WTC11 (cell line): ENCODE measurements around the gene CRB1.

Source experiments
- ATF6 ChIP-seq: sonication (generic); formaldehyde crosslinking; IDR thresholded peaks from 2 replicates; pipeline ENCODE4 v1.8.1; 2023; ENCODE audit warnings: mild to moderate bottlenecking, missing genetic modification reagents
- KAT7 ChIP-seq: sonication (generic); formaldehyde crosslinking; IDR thresholded peaks from 2 replicates; pipeline ENCODE4 v1.8.1; 2023; ENCODE audit warnings: missing genetic modification reagents, mild to moderate bottlenecking, borderline replicate concordance
- NR3C1 ChIP-seq: sonication (generic); formaldehyde crosslinking; conservative IDR thresholded peaks from 2 replicates; pipeline ENCODE4 v1.8.1; 2023; ENCODE audit warnings: low read depth, mild to moderate bottlenecking, missing genetic modification reagents
- TEAD4 ChIP-seq: sonication (generic); formaldehyde crosslinking; IDR thresholded peaks from 2 replicates; pipeline ENCODE4 v1.8.0; 2022; ENCODE audit warnings: mild to moderate bottlenecking, missing genetic modification reagents
- TP53 ChIP-seq: sonication (generic); formaldehyde crosslinking; IDR thresholded peaks from 2 replicates; pipeline ENCODE4 v1.8.1; 2023; ENCODE audit warnings: mild to moderate bottlenecking, missing genetic modification reagents
- ZNF263 ChIP-seq: sonication (generic); formaldehyde crosslinking; IDR thresholded peaks from 2 replicates; pipeline ENCODE4 v1.8.1; 2022; ENCODE audit warnings: low read depth, mild to moderate bottlenecking, moderate library complexity, missing genetic modification reagents
- TF ChIP-seq, protein P1 (sequence below): fragments of 200-600 bp; IDR thresholded peaks from 2 replicates; pipeline ENCODE4 v1.8.0; 2022; ENCODE audit warnings: antibody characterized with exemption
- TF ChIP-seq, protein P2 (sequence below): fragments of 250-450 bp; sonication (Bioruptor Pico); IDR thresholded peaks from 2 replicates; pipeline ENCODE4 v1.8.0; 2021; ENCODE audit warnings: mild to moderate bottlenecking

DNA sequence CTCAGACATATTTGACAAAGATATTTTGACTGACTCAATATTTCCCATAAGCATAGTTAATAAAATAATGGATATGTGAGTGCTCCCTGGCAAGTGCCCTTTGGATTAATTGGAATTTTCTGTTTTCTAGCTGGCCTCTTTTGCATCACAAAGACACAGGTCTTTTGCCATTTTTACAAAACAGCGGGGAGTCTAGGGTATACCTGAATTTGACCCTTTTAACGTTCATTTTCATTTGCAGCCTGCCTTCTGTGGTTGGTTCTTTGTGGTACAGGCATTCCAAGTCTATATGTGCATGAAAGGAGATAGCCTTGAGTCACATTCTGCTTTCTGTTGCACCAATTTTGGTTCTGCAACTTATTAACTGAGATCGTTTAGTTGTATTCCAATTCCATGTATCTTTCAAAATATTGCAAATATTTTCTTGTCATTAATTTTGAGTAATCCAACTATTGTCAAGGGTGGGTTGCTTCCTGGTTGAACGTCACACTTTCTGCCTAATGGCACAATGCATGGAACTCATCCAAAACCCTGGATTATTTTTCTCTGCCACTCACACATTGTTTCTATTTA, 171.7 kb downstream of the CRB1 start:
- TF ChIP-seq, protein P1, sequence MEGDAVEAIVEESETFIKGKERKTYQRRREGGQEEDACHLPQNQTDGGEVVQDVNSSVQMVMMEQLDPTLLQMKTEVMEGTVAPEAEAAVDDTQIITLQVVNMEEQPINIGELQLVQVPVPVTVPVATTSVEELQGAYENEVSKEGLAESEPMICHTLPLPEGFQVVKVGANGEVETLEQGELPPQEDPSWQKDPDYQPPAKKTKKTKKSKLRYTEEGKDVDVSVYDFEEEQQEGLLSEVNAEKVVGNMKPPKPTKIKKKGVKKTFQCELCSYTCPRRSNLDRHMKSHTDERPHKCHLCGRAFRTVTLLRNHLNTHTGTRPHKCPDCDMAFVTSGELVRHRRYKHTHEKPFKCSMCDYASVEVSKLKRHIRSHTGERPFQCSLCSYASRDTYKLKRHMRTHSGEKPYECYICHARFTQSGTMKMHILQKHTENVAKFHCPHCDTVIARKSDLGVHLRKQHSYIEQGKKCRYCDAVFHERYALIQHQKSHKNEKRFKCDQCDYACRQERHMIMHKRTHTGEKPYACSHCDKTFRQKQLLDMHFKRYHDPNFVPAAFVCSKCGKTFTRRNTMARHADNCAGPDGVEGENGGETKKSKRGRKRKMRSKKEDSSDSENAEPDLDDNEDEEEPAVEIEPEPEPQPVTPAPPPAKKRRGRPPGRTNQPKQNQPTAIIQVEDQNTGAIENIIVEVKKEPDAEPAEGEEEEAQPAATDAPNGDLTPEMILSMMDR, result no peak
- TF ChIP-seq, protein P2, sequence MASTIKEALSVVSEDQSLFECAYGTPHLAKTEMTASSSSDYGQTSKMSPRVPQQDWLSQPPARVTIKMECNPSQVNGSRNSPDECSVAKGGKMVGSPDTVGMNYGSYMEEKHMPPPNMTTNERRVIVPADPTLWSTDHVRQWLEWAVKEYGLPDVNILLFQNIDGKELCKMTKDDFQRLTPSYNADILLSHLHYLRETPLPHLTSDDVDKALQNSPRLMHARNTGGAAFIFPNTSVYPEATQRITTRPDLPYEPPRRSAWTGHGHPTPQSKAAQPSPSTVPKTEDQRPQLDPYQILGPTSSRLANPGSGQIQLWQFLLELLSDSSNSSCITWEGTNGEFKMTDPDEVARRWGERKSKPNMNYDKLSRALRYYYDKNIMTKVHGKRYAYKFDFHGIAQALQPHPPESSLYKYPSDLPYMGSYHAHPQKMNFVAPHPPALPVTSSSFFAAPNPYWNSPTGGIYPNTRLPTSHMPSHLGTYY (CRISPR knock-in tag), result no peak
- no peak for TF ChIP-seq KAT7 (CRISPR knock-in tag)
- TF ChIP-seq ZNF263, result no peak
- no peak for TF ChIP-seq ATF6
- no peak for TF ChIP-seq NR3C1 (CRISPR knock-in tag)
- no peak for TF ChIP-seq TP53 (CRISPR knock-in tag)
- no peak for TF ChIP-seq TEAD4 (CRISPR knock-in tag)
